ENCODE results near the gene RHOV.

- TF ChIP-seq CTCF (IDR thresholded peaks at IDR 0.05) (no peak), POLR2A (IDR thresholded peaks at IDR 0.05) (no peak)
Observed at GRCh38 chr15:40914486-40914885, 40.5 kb upstream of the RHOV start.
